WI38 (cell line): Measurements from ENCODE around the gene CLIP4.

ENCODE experiments used
- H3K4me3 ChIP-seq: 2 replicates; pipeline ENCODE4 v1.5.1; 2011; ENCODE audit warnings: low read depth, mild to moderate bottlenecking, control low read depth, low read length
- TF ChIP-seq, protein P1 (sequence below): IDR thresholded peaks from 2 replicates; pipeline ENCODE4 v1.5.1; 2012; ENCODE audit warnings: low read depth, mild to moderate bottlenecking, control low read depth, low read length

The CLIP4 gene

GRCh38 chr2:29139152-29139551 lies 23.9 kb downstream of the CLIP4 start:
- H3K4me3 ChIP-seq, result no peak overlapping the region
- TF ChIP-seq, protein P1, sequence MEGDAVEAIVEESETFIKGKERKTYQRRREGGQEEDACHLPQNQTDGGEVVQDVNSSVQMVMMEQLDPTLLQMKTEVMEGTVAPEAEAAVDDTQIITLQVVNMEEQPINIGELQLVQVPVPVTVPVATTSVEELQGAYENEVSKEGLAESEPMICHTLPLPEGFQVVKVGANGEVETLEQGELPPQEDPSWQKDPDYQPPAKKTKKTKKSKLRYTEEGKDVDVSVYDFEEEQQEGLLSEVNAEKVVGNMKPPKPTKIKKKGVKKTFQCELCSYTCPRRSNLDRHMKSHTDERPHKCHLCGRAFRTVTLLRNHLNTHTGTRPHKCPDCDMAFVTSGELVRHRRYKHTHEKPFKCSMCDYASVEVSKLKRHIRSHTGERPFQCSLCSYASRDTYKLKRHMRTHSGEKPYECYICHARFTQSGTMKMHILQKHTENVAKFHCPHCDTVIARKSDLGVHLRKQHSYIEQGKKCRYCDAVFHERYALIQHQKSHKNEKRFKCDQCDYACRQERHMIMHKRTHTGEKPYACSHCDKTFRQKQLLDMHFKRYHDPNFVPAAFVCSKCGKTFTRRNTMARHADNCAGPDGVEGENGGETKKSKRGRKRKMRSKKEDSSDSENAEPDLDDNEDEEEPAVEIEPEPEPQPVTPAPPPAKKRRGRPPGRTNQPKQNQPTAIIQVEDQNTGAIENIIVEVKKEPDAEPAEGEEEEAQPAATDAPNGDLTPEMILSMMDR, result no peak

DNA sequence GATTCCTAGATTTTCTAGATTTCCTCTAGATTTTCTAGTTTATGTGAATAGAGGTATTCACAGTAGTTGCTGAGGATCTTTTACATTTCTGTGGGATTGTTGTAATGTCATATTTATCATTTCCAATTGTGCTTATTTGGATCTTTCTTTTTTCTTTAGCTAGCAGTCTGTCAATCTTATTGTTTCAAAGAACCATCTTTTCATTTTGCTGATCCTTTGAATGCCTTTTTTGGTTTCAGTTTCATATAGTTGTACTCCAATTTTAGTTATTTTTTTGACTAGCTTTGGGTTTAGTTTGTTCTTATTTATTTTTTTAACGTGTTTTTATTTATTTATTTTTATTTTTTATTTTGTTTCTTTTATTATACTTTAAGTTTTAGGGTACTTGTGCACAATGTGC lies 24.5 kb downstream of the CLIP4 start:
- H3K4me3 ChIP-seq, result no peak overlapping the region
- TF ChIP-seq, protein P1, result no peak

GRCh38 chr2:29143657-29144056 lies 28.4 kb downstream of the CLIP4 start:
- TF ChIP-seq, protein P1, result no peak
- H3K4me3 ChIP-seq, result no peak overlapping the region

GRCh38 chr2:29146197-29146596 lies 31.0 kb downstream of the CLIP4 start:
- TF ChIP-seq, protein P1, result no peak
- H3K4me3 ChIP-seq, result no peak overlapping the region

DNA sequence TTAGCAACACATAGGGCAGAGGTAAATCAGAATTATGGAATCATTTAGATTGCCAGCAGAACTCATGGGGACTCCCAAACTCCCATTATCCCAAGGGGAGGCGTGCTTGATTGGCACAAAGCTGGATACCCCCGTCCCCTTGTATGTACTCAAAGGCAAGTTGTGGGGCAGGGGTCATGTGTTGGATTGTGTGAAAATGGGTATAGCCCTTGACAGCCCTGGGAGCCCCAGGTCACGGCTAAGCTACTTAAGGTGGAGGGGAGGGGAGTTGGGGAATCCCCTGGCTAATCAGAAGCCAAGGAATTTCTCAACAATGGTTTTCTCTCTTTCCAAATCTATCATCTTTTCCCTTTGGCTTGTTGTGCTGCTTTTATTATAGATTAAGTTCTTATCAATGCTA lies 32.7 kb downstream of the CLIP4 start:
- TF ChIP-seq, protein P1, result no peak

DNA sequence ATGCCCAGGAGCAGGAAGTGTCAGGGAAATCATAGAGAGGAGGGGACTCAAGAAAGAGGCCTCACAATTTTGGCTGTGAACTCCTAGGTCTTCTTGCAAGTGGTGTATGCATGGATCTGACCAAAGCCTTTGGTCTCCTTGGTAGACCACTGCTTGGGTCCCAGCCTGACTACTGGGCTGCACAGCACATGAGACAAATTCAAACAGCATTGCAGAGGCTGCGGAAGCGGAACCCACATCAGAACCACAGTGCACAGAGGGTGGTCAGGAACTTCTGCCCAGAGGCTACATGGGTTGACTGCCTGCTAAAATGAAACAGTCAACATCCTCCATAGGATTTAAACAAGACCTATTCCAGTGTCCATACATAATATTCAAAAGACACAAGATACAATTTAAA lies 39.4 kb downstream of the CLIP4 start:
- TF ChIP-seq, protein P1, result no peak
- H3K4me3 ChIP-seq, result no peak overlapping the region

More for the DNA sequence above, 32.7 kb downstream of the CLIP4 start:
- no peak overlapping the region for H3K4me3 ChIP-seq

DNA sequence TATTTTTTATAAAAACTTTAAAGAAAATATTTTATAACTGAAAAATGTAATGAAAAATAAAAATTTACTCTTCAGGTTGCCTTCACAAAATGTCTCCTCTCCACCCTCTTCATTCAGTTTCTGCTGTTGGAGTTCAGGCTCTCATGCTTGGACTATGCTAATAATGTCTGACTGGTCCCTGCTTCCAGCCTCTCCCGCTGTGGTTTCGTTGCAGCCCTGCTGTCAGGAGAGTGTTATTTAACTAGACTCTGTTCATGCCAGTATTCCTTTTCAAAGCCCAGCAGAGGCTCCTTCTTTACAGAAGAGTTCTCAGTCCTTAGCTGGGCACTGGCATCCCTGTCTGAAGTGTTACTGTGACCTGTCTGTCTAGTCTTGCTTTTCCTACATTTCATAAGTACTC lies 40.4 kb downstream of the CLIP4 start:
- TF ChIP-seq, protein P1, result no peak
- no peak overlapping the region for H3K4me3 ChIP-seq
